CD14-positive monocyte (primary cell): ENCODE data around the gene CCDC15. TPM values are rescaled to one million over a fixed set of nuclear protein-coding genes. Genes with fewer than 3 reads are reported as not detected.

Source experiments
- DNase-seq, 3 donors: peaks; one replicate each; pipeline ENCODE4 v3.0.0-alpha.2; 2011 to 2022
- H2AFZ ChIP-seq: 2 replicates; pipeline ENCODE4 v1.6.0; 2012; ENCODE audit warnings: mild to moderate bottlenecking, low read depth, low read length, inconsistent platforms; ENCODE audit not compliant: insufficient read depth, poor library complexity, severe bottlenecking
- H3K27ac ChIP-seq, 2 donors: 1 replicate in 1 of 2; 2 replicates in 1 of 2; pipeline ENCODE4 v1.5.1; 2012 to 2013; ENCODE audit warnings: low read length in 2 of 2, control low read depth in 1 of 2, inconsistent platforms in 1 of 2, low read depth in 1 of 2, mild to moderate bottlenecking in 1 of 2
- H3K27me3 ChIP-seq, 2 donors: one replicate each; pipeline versions ENCODE4 v1.6.0 to v1.6.1; 2011 to 2013; ENCODE audit warnings: low read length in 2 of 2; ENCODE audit not compliant: control insufficient read depth in 2 of 2, insufficient read depth in 2 of 2
- H3K36me3 ChIP-seq, 2 donors: replicated peaks in 1 of 2; 1 replicate in 1 of 2; 2 replicates in 1 of 2; pipeline versions ENCODE4 v1.5.1 to v1.6.1; 2012 to 2013; ENCODE audit warnings: low read length in 2 of 2, control low read depth in 1 of 2, inconsistent platforms in 1 of 2, mild to moderate bottlenecking in 1 of 2; ENCODE audit not compliant: insufficient read depth in 2 of 2, control insufficient read depth in 1 of 2
- H3K4me1 ChIP-seq, 2 donors: 1 replicate in 1 of 2; 2 replicates in 1 of 2; pipeline versions ENCODE4 v1.5.1 to v1.6.1; 2012 to 2013; ENCODE audit warnings: low read length in 2 of 2, control low read depth in 1 of 2, inconsistent platforms in 1 of 2, mild to moderate bottlenecking in 1 of 2, moderate library complexity in 1 of 2; ENCODE audit not compliant: insufficient read depth in 2 of 2, control insufficient read depth in 1 of 2
- H3K4me2 ChIP-seq: replicated peaks from 2 replicates; pipeline ENCODE3; 2012; ENCODE audit warnings: low read length, moderate library complexity, mild to moderate bottlenecking; ENCODE audit not compliant: poor library complexity, severe bottlenecking; ENCODE audit errors: extremely low read depth
- H3K4me3 ChIP-seq, 3 experiments: fragments of 200-600 bp in 1 of 3; sonication (generic) in 1 of 3; replicated peaks in 1 of 3; 1 replicate in 2 of 3; 2 replicates in 1 of 3; pipeline ENCODE4 v1.5.1; 2011 to 2013; ENCODE audit warnings: low read length in 3 of 3, mild to moderate bottlenecking in 3 of 3, control low read depth in 2 of 3, low read depth in 2 of 3, inconsistent platforms in 1 of 3, moderate library complexity in 1 of 3
- H3K79me2 ChIP-seq: 2 replicates; pipeline ENCODE4 v1.6.0; 2012; ENCODE audit warnings: mild to moderate bottlenecking, control low read depth, inconsistent platforms, low read length, moderate library complexity; ENCODE audit not compliant: insufficient read depth
- H3K9ac ChIP-seq: 2 replicates; pipeline ENCODE4 v1.6.0; 2017; ENCODE audit warnings: low read length, mild to moderate bottlenecking; ENCODE audit not compliant: insufficient read depth, poor library complexity, severe bottlenecking
- H3K9me3 ChIP-seq, 2 donors: replicated peaks in 1 of 2; 1 replicate in 1 of 2; 2 replicates in 1 of 2; pipeline versions ENCODE4 v1.5.1 to v1.6.1; 2012 to 2013; ENCODE audit warnings: low read length in 2 of 2, control low read depth in 1 of 2; ENCODE audit not compliant: control insufficient read depth in 1 of 2, insufficient read depth in 1 of 2
- H4K20me1 ChIP-seq: 2 replicates; pipeline ENCODE4 v1.6.0; 2012; ENCODE audit warnings: mild to moderate bottlenecking, low read length, control low read depth, moderate library complexity; ENCODE audit not compliant: insufficient read depth
- H3K27ac Mint-ChIP-seq, 7 donors: one replicate each; pipeline ENCODE4 v1.8.0; 2020; ENCODE audit warnings: mild to moderate bottlenecking in 7 of 7, mixed read lengths in 7 of 7, moderate library complexity in 6 of 7, inconsistent platforms in 2 of 7
- H3K27me3 Mint-ChIP-seq, 3 donors: one replicate each; pipeline ENCODE4 v1.8.0; 2021 to 2022; ENCODE audit warnings: low read depth in 3 of 3, mild to moderate bottlenecking in 3 of 3, mixed read lengths in 3 of 3, moderate library complexity in 3 of 3, inconsistent platforms in 1 of 3
- H3K36me3 Mint-ChIP-seq, 2 donors: one replicate each; pipeline ENCODE4 v1.8.0; 2020; ENCODE audit warnings: mixed read lengths in 2 of 2, inconsistent platforms in 1 of 2, mild to moderate bottlenecking in 1 of 2
- H3K4me1 Mint-ChIP-seq: one replicate; pipeline ENCODE4 v1.8.0; 2020; ENCODE audit warnings: mild to moderate bottlenecking, mixed read lengths
- H3K4me3 Mint-ChIP-seq, 2 donors: one replicate each; pipeline ENCODE4 v1.8.0; 2020; ENCODE audit warnings: mild to moderate bottlenecking in 2 of 2, mixed read lengths in 2 of 2, moderate library complexity in 1 of 2
- H3K9me3 Mint-ChIP-seq, 7 donors: one replicate each; pipeline ENCODE4 v1.8.0; 2020 to 2022; ENCODE audit warnings: mixed read lengths in 7 of 7, mild to moderate bottlenecking in 6 of 7, moderate library complexity in 6 of 7, inconsistent platforms in 2 of 7
- WGBS: methylation state at CpG from one replicate; pipeline ENCODE4 v1.1.5; 2013; ENCODE audit warnings: missing lambda C conversion rate; ENCODE audit not compliant: insufficient coverage; 5-methylcytosine and 5-hydroxymethylcytosine counted together
- intact Hi-C, 2 donors: fragments of 100-400 bp; cut with micrococcal nuclease; formaldehyde crosslinking; loops; one replicate each; pipeline versions ENCODE4 v1.15.0 to v1.15.1; 2023
- polyA plus RNA-seq, 3 donors: library from polyadenylated mRNA; depleted of rRNA in 1 of 3; unstranded in 2 of 3; stranded (reverse) in 1 of 3; fragments of 300-500 nt in 2 of 3; fragments of >200 nt in 1 of 3; fragmentation: Illumina TruSeq in 2 of 3; gene quantifications; 1 replicate in 2 of 3; 2 replicates in 1 of 3; pipeline ENCODE4 v1.2.3, GENCODE V29; 2012 to 2021
- TF ChIP-seq, protein P1 (sequence below): fragments of 200-600 bp; IDR thresholded peaks from one replicate; pipeline ENCODE4 v1.8.0; 2022; ENCODE audit warnings: antibody characterized with exemption, mild to moderate bottlenecking

CCDC15 gene
- polyA plus RNA-seq, 3 donors = 0.24 to 0.32 (median 0.28) TPM

DNA sequence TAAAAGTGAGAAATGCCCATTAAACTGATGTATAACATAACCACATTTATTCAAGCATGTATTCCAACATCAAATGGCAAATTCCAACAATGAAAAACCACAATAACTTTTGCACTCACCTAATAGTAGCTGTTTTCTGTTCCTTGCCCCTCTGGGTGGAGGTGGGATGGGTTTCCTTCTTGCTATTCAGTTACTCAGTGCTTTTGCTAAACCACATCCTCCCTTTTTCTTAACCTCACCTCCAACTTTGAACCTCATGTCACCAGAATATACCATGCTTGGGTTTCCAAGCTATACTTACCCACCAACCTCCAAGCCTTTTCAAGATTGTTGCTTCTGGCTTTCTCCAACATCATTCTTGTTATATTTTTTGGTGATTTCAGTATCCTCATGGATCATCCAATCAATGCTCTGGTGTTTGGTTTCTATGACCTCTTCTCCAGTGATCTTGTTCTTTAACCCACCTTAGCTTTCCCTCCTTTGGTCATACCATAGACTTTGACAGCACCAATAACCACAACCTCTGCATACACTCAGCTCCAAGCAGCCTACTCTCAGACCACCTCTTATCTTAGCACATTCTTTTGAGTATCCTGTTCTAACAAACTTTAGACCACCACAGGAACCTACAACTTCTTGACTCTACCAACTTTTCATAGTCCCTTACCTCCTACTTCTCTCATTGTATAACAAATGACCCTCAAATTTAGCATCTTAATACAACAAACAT is 3.2 kb upstream of the CCDC15 start:
- intact Hi-C loops = loop anchor here in 1 of 2 donors (10.0 kb wide), 1 partner anchor 114 kb away; the partner anchor contains the start of gene SLC37A2
- H3K4me1 ChIP-seq = peaks cover 11 to 18% of the 10 kb centered on the region in 2 donors
- DNase-seq = no peak
- Mint-ChIP-seq H3K4me3 (no peak overlapping the region), H3K9me3 (peaks cover 7 to 12% (median 9%) of the 10 kb centered on the region in 7 donors), H3K27me3 (peaks cover 1 to 6% (median 5%) of the 10 kb centered on the region in 3 donors), H3K27ac (no peak overlapping the region), H3K4me1 (no peaks in the 10 kb centered on the region), H3K36me3 (no peaks in the 10 kb centered on the region)
- H3K4me3 ChIP-seq = no peak overlapping the region
- H3K9ac ChIP-seq = no peak overlapping the region
- H3K9me3 ChIP-seq = no peaks in the 10 kb centered on the region
- H3K27me3 ChIP-seq = peaks cover 3 to 7% of the 10 kb centered on the region in 2 donors
- H3K36me3 ChIP-seq = no peaks in the 10 kb centered on the region
- no peak overlapping the region for H3K4me2 ChIP-seq
- no peak overlapping the region for H3K27ac ChIP-seq
- H2AFZ ChIP-seq = no peak overlapping the region
- peaks cover 6% of the 10 kb centered on the region for H3K79me2 ChIP-seq
- TF ChIP-seq, protein P1, sequence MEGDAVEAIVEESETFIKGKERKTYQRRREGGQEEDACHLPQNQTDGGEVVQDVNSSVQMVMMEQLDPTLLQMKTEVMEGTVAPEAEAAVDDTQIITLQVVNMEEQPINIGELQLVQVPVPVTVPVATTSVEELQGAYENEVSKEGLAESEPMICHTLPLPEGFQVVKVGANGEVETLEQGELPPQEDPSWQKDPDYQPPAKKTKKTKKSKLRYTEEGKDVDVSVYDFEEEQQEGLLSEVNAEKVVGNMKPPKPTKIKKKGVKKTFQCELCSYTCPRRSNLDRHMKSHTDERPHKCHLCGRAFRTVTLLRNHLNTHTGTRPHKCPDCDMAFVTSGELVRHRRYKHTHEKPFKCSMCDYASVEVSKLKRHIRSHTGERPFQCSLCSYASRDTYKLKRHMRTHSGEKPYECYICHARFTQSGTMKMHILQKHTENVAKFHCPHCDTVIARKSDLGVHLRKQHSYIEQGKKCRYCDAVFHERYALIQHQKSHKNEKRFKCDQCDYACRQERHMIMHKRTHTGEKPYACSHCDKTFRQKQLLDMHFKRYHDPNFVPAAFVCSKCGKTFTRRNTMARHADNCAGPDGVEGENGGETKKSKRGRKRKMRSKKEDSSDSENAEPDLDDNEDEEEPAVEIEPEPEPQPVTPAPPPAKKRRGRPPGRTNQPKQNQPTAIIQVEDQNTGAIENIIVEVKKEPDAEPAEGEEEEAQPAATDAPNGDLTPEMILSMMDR = no peak
- H4K20me1 ChIP-seq = no peaks in the 10 kb centered on the region

DNA sequence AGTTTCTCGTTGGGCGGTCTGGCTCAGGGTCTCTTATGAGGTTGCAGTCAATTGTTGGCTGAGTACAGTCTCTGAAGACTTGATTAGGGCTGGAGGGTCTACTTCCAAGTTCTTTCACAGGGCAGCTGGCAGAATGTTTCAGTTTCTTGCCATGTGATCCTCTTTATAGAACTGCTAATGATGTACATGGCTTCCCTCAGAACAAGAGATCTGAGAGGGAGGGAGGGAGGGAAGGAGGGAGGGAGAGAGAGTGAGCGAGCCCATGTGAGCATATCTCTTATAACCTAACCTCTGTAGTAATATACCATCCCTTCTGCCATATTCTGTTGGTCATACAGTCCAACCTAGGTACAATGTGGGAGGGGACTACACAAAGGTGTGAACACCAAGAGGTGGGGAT is 2.7 kb upstream of the CCDC15 start:
- Histone ChIP-seq H3K9ac (no peak overlapping the region), H3K4me3 (no peak overlapping the region), H3K9me3 (no peaks in the 10 kb centered on the region), H2AFZ (no peak overlapping the region), H3K36me3 (no peaks in the 10 kb centered on the region), H3K4me1 (peaks cover 11 to 18% of the 10 kb centered on the region in 2 donors), H3K27ac (no peak overlapping the region), H3K27me3 (peaks cover 3 to 7% of the 10 kb centered on the region in 2 donors), H4K20me1 (no peaks in the 10 kb centered on the region), H3K79me2 (peaks cover 6% of the 10 kb centered on the region), H3K4me2 (no peak overlapping the region)
- DNase-seq = no peak
- TF ChIP-seq, protein P1 = no peak
- Mint-ChIP-seq H3K9me3 (peaks cover 7 to 12% (median 9%) of the 10 kb centered on the region in 7 donors), H3K27me3 (peaks cover 1 to 6% (median 5%) of the 10 kb centered on the region in 3 donors), H3K27ac (no peak overlapping the region), H3K36me3 (no peaks in the 10 kb centered on the region), H3K4me3 (no peak overlapping the region), H3K4me1 (no peaks in the 10 kb centered on the region)
- intact Hi-C loops = loop anchor here in 1 of 2 donors (10.0 kb wide), 1 partner anchor 113 kb away; the partner anchor contains the start of gene SLC37A2
- WGBS = no CpG with 5 or more reads among the region's 3 CpGs
